Right ventricle myocardium superior (tissue), 1 donor: Measurements from ENCODE around the gene PRELP. TPM values are rescaled to one million over a fixed set of nuclear protein-coding genes. Genes with fewer than 3 reads are reported as not detected.
"Not testable (repeated sequence)": the region's sequence is repeated elsewhere in the genome, so short reads cannot be mapped to it uniquely, and the experiment has no call there.

Experiments
- ATAC-seq: fragments of 200-7000 bp; cut with Tn5 transposase; one replicate; pipeline ENCODE4 v1.9.1; 2020; ENCODE audit warnings: mild to moderate bottlenecking; ENCODE audit not compliant: poor library complexity
- DNase-seq: peaks from one replicate; pipeline ENCODE4 v3.0.0-alpha.2; 2020
- intact Hi-C: fragments of 100-400 bp; cut with DNase I; formaldehyde crosslinking; loops from one replicate; pipeline ENCODE4 v1.11.2; 2022
- total RNA-seq: library from RNA; stranded (reverse); fragmentation: NEBNext Ultra II Directional; extraction: Animal tissue kit (Norgen Biotek cat#: 25700); gene quantifications from one replicate; pipeline ENCODE4 v1.2.1, GENCODE V29; 2021
- donor health status: DM: no; HTN: yes; CAD: no; lungs with severe emphysema.

The PRELP gene
- total RNA-seq, 1 donor from 2014 or later = 22.9 TPM

DNA sequence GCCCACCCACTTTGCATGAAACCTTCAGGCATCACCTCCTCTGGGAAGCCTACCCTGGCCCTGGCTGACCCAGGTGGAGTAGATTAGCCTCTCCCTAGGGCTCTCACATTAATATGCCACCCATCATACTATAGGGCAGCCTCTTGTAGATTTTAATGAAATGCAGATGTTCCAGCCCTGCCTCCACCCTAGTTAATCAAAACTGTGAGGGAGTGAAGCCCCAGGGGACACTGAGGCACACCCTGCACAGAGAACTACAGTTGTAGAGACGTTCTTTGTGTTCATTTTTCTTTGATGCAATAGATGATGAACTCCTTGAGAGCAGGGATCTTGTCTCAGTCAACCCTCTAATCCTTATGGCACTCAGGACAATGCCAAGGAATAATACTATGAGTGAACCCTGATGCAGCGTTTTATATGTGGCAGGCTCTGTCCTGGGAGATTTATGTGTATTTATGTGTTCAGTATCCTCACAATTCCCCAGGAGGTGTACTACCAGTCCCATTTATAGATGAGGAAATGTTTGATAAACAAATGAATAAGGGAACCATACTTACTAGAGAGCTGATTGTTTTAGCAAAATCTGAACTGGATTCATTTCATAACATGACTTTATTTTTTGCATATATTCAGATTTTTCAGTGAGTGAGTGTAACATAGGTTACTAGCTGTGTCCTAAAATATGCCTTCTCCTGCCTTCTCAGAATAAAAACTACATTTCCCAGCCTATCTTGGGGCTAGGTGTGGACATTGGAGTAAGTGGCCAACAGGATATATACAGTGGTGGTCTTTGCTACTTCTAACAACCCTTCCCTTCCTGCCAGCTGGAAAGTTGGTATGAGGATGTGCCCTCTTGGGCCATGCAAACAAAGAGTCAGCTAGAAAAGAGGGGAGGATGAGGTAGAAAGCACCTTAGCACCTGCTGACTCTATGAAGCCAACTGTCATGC, 23.5 kb upstream of the PRELP start:
- peak; percentile 19 for ATAC-seq
- no peak for DNase-seq
- intact Hi-C loops = no loop called here

DNA sequence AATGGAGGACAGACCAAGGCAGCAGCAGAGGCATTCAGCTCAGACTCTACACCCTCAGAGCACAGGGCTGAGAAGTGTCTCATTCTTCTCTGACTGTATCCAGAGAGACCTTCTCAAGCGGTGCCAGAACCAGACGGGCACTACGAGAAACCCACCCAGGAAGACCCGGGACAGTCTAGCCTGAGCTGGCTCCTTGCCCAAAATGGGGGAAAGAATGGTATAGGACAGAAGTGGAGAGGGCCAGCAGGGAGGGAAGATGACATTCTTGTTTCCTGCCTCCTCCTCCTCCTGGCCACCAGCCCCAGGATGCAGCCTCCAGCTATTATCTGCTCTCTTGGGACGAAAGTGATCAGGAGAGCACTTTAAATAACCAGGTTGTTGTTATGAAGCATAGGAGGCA, 22.6 kb upstream of the PRELP start:
- DNase-seq (no peak), ATAC-seq (no peak)
- intact Hi-C loops = no loop called here

DNA sequence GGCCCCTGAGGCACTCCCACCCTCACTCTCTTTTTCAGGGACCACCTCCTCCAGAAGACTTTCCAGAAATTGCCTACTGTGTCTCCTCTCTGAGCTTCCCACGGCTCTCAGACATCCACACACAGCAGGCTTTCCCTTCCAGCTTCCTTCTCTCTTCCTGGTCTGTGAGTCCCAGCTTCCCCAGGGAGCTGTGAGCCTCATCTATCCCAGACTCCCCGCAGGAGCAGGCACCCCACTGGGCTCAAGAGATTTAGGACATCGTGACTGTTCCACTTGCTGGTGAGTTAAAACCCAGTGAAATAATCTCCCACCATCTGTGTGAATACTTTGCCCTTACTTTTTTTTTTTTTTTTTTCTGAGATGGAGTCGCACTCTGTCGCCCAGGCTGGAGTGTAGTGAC, 22.0 kb upstream of the PRELP start:
- intact Hi-C loops = no loop called here
- DNase-seq = no peak
- no peak for ATAC-seq

DNA sequence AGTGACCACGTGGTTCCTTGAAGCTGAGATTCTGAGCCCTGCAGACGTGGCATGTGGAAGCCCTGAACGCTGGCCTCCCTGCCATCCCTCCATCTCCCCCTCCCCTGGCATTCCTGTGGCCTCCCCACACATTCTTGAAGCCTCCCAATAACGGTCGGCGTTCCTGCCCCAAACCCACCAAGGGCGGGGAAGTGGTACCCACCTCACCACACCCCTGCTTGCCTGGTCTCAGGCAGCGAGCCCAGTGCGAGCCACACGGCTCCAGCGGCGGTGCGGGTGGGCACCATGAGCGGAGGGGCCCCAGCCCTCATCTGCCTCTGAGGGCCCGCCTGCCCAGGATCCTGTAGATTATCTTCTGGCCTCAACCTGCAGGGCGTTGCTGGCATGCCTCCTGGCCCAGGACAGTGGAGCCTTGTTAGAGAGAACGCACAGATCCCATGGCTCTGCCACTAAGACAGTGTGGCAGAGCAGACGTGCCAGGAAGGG, 20.6 kb upstream of the PRELP start:
- intact Hi-C loops = no loop called here
- ATAC-seq (no peak), DNase-seq (no peak)

DNA sequence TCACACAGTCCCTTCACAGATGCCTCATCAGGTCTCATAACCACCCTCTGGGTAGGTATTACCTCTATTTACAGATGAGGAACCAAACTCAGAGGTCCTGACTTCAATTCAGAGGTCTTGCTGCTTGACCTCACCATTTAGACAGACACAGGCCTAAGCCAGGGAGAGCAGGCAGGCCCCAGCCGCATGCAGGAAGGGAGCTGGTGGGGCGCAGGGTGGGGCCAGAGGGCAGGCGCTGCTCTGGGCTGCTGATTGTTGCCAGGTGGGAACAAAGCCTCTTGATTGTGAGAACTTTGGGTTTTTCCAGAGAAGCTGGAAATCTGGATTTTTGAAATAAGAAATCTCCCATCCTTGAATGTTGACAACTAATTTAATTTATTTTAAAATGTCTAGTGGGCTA, 19.9 kb upstream of the PRELP start:
- no peak for DNase-seq
- no peak for ATAC-seq
- intact Hi-C loops = no loop called here

DNA sequence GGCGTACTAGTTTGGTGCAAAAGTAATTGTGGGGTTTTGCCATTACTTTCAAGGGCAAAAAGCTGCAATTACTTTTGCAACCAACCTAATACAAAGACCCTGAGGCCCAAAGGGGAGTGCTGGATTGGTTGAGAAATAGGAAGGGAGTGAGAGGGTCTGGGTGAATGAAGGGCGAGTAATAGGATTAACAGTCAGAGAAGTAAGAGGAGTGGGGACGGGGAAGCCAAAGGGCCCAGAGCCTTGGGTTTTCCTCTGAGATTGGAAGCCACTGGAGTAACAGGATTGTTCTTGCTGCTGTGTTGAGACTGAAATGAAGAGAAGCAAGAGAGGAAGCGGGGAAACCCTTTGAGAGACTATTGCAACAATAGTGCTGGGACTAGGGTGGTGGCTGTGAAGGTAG, 19.0 kb upstream of the PRELP start:
- no peak for ATAC-seq
- no peak for DNase-seq
- intact Hi-C loops = no loop called here

DNA sequence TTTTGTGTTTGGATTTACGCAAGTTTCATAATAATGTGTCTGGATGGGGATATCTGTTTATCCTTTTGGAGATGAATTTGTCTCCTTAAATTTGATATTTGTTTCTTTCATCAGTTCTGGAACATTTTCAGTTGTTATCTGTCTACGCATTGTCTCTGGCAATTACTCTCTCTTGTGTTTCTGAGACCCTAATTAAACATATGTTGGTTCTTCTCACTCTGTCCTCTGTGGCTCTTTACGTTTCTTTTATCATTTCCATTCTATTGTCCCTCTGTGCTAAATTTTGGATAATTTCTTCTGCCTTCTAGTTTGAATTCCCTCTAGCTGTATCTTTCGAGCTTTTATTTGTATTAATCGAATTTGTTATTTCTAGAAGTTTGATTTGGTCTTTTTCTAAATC, 17.5 kb upstream of the PRELP start:
- no peak for ATAC-seq
- intact Hi-C loops = no loop called here
- no peak for DNase-seq

DNA sequence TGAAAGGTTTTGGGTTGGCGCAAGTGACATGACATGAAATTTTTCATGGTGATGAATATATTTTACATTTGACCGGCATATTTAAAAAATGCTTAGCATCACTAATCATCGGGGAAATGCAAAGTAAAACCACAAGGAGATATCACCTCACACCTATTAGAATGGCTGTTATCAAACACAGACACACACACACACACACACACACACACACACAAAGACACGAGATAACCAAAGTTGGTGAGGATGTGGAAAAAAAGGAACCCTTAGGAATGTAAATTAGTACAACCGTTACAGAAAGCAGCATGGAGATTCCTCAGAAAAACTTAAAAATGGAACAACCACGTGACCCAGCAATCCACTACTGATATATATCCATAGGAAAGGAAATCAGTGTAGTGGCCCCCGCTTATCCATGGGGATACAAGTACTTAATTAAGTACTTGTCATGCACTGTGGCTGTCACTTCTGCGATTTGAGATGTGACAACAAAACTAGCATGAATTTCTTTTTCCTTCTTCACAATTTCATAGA, 15.9 kb upstream of the PRELP start:
- intact Hi-C loops = no loop called here
- ATAC-seq (no peak), DNase-seq (no peak)

DNA sequence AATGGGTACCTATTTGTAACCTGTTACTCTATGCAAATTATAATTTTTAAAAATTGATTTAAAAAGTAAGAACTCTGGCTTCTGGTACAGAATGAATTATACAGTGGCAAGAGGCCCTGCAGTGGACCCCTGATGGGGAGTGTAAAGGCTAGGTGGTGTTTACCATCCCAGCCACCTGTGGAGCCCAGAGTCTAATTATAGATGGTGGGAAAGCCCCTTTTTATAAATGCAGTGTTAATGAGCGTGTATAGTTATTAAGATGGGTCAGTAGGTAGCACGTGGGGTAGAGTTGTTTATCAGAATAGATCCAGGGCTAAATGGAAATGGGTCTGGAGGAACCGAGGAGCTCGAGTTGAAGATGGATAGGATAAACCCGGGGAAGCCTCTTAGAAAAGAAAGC, 13.9 kb upstream of the PRELP start:
- DNase-seq (no peak), ATAC-seq (no peak)
- intact Hi-C loops = no loop called here

DNA sequence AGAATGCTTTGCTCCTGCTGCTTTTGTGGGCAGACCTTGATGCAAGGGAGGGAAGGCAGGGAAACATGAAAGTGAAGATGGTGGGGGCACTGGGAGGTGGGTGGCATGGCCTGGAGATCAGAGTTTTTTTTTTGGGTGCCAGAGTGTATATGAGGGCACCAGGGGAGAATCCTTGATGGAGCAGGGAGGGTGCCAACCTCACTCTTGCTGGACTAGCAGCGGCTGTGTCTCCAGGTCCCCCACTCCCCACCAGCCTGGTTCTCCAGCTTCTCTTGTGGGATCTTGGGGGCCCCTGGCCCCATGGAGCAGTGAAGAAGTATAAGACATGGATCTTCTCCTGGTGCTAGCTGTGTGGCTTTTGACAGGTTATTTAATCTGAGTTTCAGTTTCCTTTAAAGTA, 13.5 kb upstream of the PRELP start:
- no peak for DNase-seq
- intact Hi-C loops = no loop called here
- no peak for ATAC-seq

DNA sequence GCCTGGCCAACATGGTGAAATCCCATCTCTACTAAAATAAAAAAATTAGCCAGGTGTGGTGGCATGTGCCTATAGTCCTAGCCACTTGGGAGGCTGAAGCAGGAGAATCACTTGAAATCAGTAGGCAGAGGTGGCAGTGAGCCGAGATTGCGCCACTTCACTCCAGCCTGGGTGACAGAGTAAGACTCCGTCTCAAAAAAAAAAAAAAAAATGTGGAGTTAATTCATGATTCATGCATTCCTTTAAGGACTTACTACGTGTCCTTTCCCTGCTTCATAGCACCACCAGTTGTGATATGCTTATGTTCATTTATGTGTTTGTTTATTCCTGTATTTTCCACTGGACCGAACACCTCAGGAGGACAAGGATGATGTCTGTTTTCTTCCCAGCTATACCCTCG, 12.7 kb upstream of the PRELP start:
- intact Hi-C loops = no loop called here
- DNase-seq = no peak
- ATAC-seq = no peak

DNA sequence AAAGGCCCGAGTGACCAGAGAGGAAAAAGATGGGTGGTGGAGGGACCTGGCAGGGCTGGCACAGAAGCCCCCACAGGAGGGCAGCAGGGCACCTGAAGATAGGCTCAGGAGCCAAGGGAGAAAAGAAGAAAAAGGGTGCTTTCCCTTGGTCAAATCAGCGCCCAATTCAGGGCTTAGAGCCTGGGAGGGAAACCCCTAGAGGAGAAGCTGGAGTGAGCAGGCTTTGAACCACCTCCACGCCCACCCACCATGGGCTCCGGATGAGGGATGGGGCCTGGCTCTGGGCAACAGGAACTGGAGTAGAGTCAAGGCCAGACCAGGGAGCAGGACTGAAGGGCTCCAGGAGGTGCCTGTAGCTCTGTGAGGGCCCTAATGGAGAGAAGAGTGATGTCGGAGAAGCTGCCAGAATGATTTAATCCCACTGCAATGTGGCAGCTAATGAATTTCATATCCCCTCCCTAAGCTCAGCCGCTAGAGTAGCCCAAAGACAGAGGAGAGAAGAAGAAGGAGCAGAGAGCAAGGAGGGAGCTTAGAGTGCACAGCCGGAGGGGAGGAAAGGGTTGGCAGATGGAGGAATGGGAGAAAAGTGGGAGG, 12.0 kb upstream of the PRELP start:
- intact Hi-C loops = no loop called here
- DNase-seq (no peak), ATAC-seq (peak; percentile 23)

DNA sequence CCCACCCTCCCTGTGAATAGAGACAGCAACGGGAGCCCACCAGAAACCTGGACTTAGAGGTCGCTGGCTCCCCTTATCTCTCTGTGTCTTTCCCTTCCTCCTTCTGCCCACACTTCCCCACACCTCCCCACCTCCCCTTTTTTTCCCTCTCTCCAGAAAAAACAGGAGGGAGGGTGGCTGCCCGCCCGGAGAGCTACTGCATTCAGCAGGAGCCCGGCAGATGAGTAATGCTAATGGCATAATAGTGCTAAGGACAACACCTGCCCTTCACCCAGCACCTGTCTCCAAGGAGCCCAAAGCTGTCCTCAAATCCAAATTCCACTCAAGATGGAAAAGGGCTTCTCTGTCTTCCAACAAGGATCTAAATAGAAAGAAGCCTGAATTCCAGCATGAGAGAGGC, 11.4 kb upstream of the PRELP start:
- no peak for DNase-seq
- no peak for ATAC-seq
- intact Hi-C loops = no loop called here

DNA sequence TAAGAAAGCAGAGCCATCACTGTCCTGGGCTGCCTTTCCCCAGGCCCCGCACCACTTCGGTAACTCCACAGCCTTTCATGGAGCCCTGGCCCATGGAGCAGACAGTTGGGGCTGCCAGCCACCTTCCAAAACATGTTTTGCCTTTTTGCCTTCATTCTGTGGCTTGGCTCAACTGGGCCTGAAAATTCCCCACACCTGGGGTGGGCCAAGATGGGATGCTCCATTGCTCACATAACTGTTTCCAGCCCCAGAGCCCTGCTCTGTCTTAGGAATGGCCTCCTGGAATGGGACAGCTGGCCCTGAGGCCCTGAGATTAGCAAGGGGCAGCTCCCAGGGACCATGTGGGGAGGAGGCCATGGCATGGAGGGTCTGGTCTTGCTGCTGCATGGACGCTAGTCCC, 10.9 kb upstream of the PRELP start:
- DNase-seq (no peak), ATAC-seq (no peak)
- intact Hi-C loops = no loop called here

DNA sequence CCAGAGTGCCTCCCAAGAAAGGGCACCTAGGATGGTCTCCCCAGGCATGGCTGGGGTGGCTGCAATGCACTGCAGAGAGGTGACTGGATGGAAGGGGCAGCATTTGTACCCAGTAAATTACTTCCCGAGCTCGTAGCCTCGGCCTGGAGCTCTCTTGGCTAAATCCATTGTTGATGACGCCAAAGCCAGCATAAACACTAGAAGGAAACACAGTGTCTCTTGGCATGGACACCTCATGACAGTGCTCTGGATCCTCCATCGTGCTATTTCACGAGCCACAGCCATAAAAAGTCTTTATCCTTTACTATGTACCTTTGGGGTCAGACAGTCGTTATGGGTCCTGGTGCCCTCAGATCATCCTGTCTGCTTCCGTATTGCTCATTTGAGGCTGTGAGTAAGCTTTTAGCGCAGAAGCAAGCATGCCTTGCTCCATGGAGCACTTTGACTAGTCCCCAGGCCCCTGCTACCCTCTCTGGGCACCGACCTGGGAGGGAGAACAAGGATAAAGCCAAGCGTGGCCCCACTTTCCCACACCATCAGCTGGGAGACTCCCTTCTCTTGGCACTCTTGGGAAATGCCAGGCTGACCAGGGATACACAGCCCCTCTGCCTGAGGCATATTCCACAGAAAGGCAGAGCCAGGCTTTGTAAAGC, 10.3 kb upstream of the PRELP start:
- no peak for DNase-seq
- peak; percentile 14 for ATAC-seq
- intact Hi-C loops = no loop called here

DNA sequence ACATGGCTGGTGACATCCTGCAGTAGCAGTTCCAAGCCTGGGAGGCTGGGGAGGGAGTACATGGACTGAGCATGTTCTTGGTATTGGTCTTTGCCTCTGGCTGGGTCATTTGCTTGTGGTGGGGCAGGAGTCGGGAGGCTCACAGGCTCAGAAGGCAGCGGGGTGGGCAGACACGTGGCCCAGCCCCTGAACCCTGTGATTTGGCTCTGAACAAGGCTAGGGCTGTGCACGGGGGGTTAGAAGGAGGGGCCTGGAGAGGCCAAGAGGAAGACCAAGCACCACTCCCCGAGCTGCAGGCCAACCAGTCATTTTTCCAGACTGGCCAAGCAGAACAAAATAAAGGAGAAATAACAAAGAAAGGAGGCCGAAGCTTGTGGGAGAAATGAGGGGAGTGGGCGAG, 9.7 kb upstream of the PRELP start:
- DNase-seq (peak; percentile 80), ATAC-seq (peak; percentile 63)
- intact Hi-C loops = no loop called here

DNA sequence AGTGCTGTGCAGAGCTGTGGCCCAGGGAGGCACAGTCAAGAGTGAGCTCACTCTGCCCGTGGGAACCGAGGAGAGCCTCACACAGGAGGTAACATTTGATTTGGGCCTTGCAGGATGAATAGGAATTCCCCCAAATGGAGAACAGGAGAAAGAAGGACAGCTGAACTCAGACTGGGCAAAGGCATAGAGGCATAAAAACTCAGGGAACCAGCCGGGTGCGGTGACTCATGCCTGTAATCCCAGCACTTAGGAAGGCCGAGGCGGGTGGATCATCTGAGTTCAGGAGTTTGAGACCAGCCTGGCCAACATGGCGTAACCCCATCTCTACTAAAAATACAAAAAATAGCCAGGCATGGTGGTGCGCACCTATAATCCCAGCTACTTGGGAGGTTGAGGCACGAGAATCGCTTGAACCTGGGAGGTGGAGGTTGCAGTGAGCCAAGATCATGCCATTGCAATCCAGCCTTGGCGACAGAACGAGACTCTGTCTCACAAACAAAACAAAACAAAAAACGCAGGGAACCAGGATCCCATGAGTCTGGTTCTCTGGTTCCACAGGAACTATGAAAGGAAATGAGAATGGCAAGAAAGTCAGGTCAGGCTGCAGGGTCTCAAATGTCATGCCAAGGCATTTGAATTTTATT, 8.6 kb upstream of the PRELP start:
- DNase-seq, ATAC-seq, intact Hi-C loops: not testable (repeated sequence)

DNA sequence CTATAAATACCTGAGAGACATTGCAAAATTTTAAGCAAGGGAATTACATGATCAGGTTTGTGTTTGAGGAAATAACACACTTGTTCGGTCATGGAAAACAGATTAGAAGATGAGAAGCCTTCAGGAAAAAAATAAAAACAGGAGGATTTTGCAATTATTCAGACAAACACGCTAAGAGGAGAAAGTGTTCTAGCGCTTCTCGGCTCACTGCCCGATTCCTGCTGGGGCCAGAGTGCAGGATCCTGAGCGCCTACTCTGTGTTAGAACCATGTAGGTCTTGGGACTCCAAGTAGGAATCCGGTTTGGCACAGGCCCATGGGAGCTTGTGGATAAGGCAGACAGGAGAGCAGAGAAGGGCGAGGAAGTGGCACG, 8.1 kb upstream of the PRELP start:
- peak; percentile 89 for DNase-seq
- intact Hi-C loops = no loop called here
- ATAC-seq = peak; percentile 75

DNA sequence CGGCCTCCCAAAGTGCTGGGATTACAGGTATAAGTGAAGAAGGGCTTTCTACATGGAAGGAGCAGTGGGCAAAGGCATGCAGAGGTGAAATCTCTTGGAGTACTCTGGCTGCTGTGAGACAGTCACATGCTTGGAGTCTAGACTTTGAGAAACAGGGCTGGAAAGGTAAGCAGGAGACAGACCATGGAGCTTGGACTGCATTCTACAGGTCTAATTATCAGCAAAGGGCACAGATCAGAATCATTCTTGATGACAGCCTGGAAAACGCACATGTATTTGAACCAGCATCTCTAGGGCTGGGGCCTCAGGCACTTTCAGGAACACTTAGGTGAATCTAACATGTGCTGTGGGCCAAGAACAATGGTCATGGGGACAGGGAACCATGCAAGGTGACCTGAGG, 7.3 kb upstream of the PRELP start:
- DNase-seq = no peak
- intact Hi-C loops = no loop called here
- no peak for ATAC-seq
